Non-pigmented ciliary epithelial cell (primary cell): Measurements from ENCODE around the gene HDDC3.

Source experiments
- DNase-seq: peaks from one replicate; pipeline ENCODE4 v3.0.0-alpha.2; 2010; ENCODE audit warnings: low read depth

The HDDC3 gene

GRCh38 chr15:90931828-90932659 is at the start of gene HDDC3:
HDDC3 (minus strand) TSS chr15:90932549; CDS start chr15:90932540, 9 bp downstream.
- no peak for DNase-seq

DNA sequence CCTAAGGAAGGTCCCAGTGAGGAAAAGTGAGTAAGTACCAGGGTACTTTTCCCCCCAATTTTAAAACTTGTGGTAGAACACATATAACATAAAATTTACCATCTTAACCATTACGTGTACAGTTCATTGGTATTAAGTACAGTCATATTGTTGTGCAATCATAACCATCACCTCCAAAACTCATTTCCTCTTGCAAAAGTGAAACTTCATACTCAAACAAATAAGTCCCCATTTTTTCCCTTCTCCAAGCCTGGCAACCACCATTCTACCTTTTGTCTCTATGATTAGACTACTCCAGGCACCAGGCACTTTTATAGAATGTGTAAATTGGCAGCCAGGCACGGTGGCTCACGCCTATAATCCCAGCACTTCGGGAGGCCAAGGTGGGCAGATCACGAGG is 49.8 kb upstream of the HDDC3 start:
- peak; percentile 11 for DNase-seq

DNA sequence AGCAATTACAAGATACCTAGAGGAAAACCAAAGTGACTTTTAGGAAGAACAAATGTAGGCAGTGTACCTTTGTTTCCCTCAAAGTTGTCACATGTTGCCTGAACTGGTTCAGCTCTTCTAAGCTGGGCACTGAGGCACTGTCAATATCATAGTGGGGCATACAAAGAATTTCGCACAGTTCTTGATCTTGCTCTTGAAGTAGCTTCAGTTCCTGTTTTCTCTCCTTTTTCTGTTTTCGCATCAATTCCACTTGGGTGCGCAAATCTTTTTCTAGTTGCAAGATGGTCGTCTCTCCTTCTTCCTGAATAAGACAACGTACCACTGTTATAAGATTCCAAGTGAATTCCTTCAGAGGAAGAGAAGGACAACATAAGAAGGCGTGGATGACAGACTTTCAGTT is 49.3 kb upstream of the HDDC3 start:
- DNase-seq = no peak

DNA sequence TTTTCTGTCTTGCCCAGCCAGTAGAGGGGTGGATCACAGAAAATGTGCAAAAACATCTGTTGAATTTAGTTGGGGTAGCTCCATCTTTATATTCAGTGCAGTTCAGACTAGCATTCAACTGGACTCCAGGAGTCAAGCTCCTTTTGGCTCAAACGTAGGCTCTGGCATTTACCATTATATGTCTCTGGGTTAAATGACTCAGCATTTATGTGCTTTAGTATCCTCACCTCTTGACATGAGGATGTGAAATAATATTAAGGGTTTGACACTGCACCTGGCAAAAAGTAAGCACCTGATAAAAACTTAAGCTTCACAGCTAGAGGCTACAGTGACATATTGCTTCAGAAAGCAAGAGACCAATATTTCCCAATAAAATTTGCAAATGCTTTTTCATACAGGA is 47.2 kb upstream of the HDDC3 start:
- DNase-seq = no peak

GRCh38 chr15:90974216-90974615 is 41.9 kb upstream of the HDDC3 start:
- DNase-seq = no peak

- no peak for DNase-seq
Observed at GRCh38 chr15:90972133-90972532, 39.8 kb upstream of the HDDC3 start.

DNA sequence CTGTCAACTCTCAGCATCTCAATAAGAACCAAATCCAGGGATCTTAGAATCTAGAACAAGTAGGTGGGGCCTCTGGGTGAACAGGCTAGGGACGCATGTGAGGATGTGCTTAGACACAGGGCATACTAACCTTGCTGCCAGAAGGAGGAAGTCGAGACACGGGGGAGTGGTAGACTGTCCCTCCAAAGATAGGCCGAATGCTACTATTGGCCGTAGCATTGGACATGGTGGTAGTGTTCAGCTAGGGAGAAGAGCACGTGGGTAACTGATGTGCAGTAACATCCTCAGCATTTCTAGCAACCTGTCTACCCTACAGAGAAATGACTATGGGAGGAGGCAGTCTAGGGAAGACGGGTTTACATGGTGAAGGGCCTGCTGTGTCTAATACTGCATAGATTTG is 37.9 kb upstream of the HDDC3 start:
- no peak for DNase-seq

- no peak for DNase-seq
Observed at GRCh38 chr15:90968434-90968833, 36.1 kb upstream of the HDDC3 start.

- DNase-seq = no peak
Observed at GRCh38 chr15:90967206-90967605, 34.9 kb upstream of the HDDC3 start.

DNA sequence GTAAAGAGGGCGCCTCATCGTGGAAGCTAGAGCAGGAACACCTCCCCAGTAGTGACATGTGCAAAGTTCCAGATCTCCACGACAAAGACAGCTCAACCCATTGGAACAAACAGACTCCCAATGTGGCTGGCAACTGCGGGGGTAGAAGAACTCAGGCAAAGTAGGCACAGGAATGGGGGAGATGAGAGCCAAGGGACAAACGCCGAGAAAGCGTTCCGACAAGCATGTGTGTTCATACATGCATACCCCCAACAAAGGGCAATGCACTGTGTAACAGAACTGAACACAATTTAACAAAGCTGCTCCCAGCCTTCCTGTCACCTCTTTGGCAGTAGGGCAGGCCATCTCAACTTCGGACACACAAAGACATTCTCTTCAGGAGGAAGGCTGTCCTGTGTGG is 33.9 kb upstream of the HDDC3 start:
- no peak for DNase-seq

- DNase-seq = no peak
Observed at GRCh38 chr15:90962021-90962420, 29.7 kb upstream of the HDDC3 start.

DNA sequence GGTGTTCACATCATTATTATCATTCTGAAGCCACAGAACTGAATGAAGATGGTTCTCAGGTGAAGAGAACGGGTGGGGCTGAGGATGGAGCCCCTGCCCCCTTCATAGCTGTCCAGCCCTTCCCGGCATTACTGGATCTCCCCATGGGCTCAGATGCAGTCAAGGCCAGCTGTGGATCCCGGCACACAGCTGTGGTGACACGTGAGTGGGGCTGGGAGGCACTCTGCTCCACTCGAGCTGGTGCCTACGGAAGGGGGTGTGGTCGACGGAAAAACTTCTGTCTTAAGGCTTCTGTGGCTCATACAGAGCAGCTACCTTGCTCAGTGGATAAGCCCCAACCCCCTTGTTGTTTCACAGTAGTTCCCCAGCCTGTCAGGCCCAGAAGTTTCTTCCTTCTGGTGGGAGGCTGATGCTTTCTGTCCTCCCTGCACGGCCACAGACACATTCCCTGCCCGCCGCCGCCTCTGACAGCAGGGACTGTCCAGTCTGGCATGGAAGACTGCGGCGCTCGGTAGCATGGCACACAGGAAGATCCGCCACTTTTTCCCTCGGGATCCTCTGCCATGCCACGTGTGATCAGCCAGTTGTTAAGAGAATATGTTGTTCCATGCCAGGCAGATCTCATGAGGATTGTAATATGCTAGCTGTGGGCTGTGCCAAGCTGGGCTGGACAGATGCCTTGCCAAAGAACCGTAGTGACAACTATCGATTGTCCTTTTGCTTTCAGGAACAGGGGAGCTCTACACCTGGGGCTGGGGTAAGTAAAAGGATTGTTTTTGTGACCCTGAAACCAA is 28.1 kb upstream of the HDDC3 start:
- DNase-seq = no peak

DNA sequence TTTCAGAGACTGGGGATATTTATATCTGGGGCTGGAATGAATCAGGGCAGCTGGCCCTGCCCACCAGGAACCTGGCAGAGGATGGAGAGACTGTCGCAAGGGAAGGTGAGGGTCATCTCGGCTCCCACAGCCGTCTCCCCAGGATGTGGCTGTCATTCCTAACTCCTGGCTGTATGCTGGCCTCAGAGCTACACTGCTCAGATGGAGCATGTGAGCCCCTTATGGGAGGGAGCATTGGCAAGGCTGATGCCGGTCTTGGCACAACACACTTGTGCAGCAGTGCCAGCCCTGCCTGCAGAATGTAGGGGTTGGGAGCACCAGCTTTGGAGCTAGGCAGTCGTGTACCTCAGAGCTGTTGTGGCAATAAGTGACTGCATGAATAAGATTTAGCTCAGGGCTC is 27.5 kb upstream of the HDDC3 start:
- no peak for DNase-seq

DNA sequence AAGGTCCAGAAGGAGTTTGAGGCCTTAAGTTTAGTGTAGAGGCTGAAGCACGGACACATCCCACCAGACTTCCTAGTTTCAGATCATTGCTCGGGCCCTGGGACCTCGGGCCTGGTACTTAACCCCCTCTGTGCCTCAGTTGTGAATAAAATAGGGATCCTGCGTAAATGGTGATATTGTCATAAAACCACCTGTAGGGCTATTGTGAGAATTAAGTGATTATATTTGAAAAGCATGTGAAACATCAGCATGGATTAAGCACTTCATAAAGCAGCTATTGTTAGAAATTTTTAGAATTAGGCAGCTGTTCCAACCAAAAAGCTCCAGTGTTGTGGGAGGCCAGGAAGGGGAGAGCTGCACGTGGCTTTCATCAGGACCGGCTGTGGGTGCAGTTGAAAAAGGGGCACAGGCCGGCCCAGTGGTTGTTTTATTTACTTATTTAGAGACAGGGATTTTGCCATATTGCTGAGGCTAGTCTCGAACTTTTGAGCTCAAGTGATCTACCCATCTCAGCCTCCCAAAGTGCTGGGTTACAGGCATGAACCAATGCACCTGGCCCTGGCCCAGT is 26.8 kb upstream of the HDDC3 start:
- DNase-seq = no peak

DNA sequence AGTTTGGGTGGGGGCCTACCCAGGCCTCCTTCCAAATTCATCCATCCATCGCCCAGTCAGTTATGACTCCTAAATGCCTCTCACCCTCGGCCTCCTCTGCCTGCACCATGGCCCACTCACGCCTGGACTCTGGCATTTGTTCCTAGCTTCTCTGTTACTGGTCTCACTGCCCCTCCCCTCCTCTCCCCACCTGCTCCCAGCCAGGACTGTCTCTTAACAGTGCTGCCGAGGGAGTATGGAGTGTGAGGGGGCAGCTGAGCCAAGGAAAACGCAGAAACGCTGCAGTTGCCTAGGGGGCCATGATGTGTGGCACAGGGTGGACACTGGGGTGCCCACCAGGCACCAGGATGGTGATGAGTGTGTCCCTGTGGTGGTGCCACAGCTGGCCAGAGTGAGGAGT is 25.4 kb upstream of the HDDC3 start:
- DNase-seq = no peak

DNA sequence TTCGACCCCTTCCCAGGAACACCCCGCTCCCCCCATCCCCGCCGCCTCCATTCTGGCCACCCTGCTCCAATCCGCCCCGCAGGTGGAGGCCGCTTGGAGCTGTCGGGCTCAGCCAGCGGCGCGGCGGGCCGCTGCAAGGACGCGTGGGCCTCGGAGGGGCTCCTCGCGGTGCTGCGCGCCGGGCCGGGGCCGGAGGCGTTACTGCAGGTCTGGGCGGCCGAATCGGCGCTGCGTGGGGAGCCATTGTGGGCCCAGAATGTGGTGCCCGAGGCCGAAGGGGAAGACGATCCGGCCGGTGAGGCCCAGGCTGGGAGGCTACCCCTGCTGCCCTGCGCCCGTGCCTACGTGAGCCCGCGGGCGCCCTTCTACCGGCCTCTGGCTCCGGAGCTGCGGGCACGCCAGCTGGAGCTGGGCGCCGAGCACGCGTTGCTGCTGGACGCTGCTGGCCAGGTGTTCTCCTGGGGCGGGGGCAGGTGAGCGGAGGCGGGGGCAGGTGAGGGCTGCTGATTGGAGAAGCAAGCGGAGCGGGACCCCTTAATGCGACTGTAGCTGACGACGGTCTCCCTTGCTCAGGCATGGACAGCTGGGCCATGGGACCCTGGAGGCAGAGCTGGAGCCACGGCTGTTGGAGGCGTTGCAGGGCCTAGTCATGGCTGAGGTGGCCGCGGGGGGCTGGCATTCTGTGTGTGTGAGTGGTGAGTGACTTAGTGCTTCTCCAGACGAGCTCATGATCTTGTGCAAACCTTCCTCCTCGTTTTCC is 24.9 kb upstream of the HDDC3 start:
- DNase-seq = no peak

DNA sequence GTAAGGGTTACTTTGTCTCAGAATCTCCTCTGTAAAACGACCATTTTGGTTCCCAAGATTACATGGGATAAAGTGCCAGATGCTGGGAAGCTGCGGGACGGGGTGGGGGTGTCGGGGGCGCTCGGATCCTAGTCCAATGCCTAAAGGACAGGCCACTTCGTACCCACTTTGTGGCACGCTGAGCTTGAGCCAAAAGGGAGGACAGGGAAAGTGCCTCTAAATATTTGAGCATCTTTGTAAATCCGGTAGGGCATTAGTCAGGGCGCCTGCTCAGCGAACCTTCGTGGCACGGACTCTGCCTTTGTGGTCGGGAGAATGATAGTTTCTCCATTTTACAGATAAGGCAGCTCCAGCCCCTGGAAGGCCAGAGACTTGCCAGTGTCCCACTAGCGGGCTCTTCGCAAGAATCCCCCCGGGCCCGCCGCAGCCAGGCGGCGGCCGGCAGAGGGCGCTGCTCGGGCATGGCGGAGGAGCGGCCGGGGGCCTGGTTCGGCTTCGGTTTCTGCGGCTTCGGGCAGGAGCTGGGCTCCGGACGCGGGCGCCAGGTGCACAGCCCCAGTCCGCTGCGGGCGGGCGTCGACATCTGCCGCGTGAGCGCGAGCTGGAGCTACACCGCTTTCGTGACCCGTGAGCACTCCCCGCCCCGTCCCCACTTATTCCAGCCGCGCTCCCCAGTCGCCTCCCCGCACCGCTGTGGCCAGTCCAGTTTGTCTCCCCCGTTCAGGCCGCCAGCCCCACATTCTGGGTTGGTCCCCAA is 24.1 kb upstream of the HDDC3 start:
- DNase-seq = no peak

DNA sequence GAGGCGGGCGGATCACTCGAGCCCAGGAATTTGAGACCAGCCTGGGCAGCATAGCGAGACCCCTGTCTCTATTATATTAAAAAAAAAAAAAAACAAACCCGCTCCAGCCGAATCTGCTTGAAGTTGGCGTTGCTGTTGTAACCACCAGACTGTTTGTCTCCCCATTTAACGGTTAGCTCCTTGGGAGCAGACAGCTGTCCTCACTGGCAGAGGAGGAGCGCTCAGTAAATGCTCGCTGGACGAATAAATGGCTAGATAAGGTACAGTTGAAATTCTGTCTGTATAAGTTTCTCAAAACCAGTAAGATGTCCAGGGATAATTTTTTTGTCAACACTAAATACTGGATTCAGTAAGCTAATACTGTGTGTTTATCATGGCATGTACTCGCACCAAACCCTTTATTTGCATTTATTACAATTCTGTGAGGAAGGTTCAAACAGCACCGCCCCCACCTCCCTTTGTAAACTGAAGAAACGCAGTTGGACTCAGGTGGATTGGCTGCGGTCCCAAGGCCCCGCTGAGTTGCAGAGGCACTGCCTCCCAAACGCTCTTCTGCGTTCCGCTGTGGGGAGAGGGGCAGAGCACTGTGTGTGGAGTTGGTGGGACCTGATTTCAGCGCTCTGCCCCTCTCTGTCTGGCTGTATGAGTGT is 23.4 kb upstream of the HDDC3 start:
- no peak for DNase-seq

GRCh38 chr15:90954712-90955623 is 22.6 kb upstream of the HDDC3 start, which contains the start of gene RCCD1:
RCCD1 (plus strand) TSS chr15:90954884; CDS start chr15:90956735, 1,851 bp downstream.
- DNase-seq = peak; percentile 77
